ENCODE data around the gene GALNT18.

- TF ChIP-seq CTCF (IDR thresholded peaks at IDR 0.05): no peak
- TF ChIP-seq POLR2A (IDR thresholded peaks at IDR 0.05): no peak
- TF ChIP-seq POLR2AphosphoS5 (IDR thresholded peaks at IDR 0.05): no peak
Observed at GRCh38 chr11:11296434-11296833, 325.4 kb downstream of the GALNT18 start.

Measured in breast epithelium (tissue), 3 donors.